Gastrocnemius medialis (tissue), 4 donors: ENCODE data around the gene TCF3.

Experiments used
- POLR2A ChIP-seq, 2 donors: fragments of 450-650 bp; IDR thresholded peaks; one replicate each; pipeline ENCODE4 v1.6.1; 2017; ENCODE audit warnings: antibody characterized with exemption in 2 of 2, mild to moderate bottlenecking in 2 of 2, moderate library complexity in 2 of 2
- TF ChIP-seq, protein P1 (sequence below), 5 experiments: fragments of 450-650 bp in 3 of 5; fragments of 200-600 bp in 2 of 5; sonication (generic) in 2 of 5; IDR thresholded peaks in 4 of 5; conservative IDR thresholded peaks in 1 of 5; 1 replicate in 4 of 5; 2 replicates in 1 of 5; pipeline ENCODE4 v1.5.1; 2016 to 2019; ENCODE audit warnings: antibody characterized with exemption in 5 of 5, mild to moderate bottlenecking in 3 of 5, moderate library complexity in 3 of 5

- TF ChIP-seq, protein P1, sequence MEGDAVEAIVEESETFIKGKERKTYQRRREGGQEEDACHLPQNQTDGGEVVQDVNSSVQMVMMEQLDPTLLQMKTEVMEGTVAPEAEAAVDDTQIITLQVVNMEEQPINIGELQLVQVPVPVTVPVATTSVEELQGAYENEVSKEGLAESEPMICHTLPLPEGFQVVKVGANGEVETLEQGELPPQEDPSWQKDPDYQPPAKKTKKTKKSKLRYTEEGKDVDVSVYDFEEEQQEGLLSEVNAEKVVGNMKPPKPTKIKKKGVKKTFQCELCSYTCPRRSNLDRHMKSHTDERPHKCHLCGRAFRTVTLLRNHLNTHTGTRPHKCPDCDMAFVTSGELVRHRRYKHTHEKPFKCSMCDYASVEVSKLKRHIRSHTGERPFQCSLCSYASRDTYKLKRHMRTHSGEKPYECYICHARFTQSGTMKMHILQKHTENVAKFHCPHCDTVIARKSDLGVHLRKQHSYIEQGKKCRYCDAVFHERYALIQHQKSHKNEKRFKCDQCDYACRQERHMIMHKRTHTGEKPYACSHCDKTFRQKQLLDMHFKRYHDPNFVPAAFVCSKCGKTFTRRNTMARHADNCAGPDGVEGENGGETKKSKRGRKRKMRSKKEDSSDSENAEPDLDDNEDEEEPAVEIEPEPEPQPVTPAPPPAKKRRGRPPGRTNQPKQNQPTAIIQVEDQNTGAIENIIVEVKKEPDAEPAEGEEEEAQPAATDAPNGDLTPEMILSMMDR (IDR thresholded peaks at IDR 0.05 in 4 of 5, conservative IDR thresholded peaks at IDR 0.05 in 1 of 5) = no peak
- no peak for TF ChIP-seq POLR2A (IDR thresholded peaks at IDR 0.05)
Measured at GRCh38 chr19:1621021-1621420, 31.4 kb downstream of the TCF3 start.
